GM08714 (cell line): Measurements from ENCODE around the gene RBM22.
A peak's percentile ranks its signal among the peaks of the same experiment; 100 is the strongest.

Experiments
- H3K4me3 ChIP-seq: fragments of 200-500 bp; sonication (Bioruptor generic); 2 replicates; pipeline ENCODE4 v1.5.1; 2014; ENCODE audit warnings: mild to moderate bottlenecking, low read length, inconsistent platforms
- ZNF274 ChIP-seq: IDR thresholded peaks from 2 replicates; pipeline ENCODE4 v1.6.1; 2012; ENCODE audit warnings: mild to moderate bottlenecking, low read depth, low read length

RBM22 gene

GRCh38 chr5:150662731-150663516 lies 37.9 kb downstream of the RBM22 start:
- H3K4me3 ChIP-seq: no peak overlapping the region
- no peak for TF ChIP-seq ZNF274

- no peak for TF ChIP-seq ZNF274
- no peak overlapping the region for H3K4me3 ChIP-seq
These were observed 38.9 kb downstream of the RBM22 start for GRCh38 chr5:150661821-150662596.

GRCh38 chr5:150661086-150661485 lies 39.8 kb downstream of the RBM22 start, which contains the start of gene MYOZ3:
MYOZ3 (plus strand) TSS chr5:150661251; CDS start chr5:150662942, 1,691 bp downstream.
- no peak for TF ChIP-seq ZNF274

GRCh38 chr5:150660108-150660831 lies 40.6 kb downstream of the RBM22 start:
- no peak overlapping the region for H3K4me3 ChIP-seq
- no peak for TF ChIP-seq ZNF274

More at GRCh38 chr5:150661086-150661485, 39.8 kb downstream of the RBM22 start, which contains the start of gene MYOZ3:
- H3K4me3 ChIP-seq: no peak within 1 kb of the TSS

- no peak for TF ChIP-seq ZNF274
- H3K4me3 ChIP-seq: no peak overlapping the region
These were observed 41.3 kb downstream of the RBM22 start for GRCh38 chr5:150659360-150660107.

GRCh38 chr5:150658699-150659265 lies 42.1 kb downstream of the RBM22 start:
- no peak for TF ChIP-seq ZNF274
- no peak overlapping the region for H3K4me3 ChIP-seq

- no peak overlapping the region for H3K4me3 ChIP-seq
- TF ChIP-seq ZNF274: no peak
These were observed 42.7 kb downstream of the RBM22 start for GRCh38 chr5:150658121-150658520.

- H3K4me3 ChIP-seq: peak overlapping the region; percentile 64; the same call in 1 of the 2 replicates
- no peak for TF ChIP-seq ZNF274
These were observed 44.4 kb downstream of the RBM22 start for GRCh38 chr5:150656191-150657132.

- H3K4me3 ChIP-seq: no peak overlapping the region
- TF ChIP-seq ZNF274: no peak
These were observed 45.6 kb downstream of the RBM22 start for GRCh38 chr5:150655221-150655620.

- no peak for TF ChIP-seq ZNF274
- H3K4me3 ChIP-seq: no peak overlapping the region
These were observed 46.9 kb downstream of the RBM22 start for GRCh38 chr5:150653762-150654556.

GRCh38 chr5:150653145-150653761 lies 47.6 kb downstream of the RBM22 start:
- no peak overlapping the region for H3K4me3 ChIP-seq
- TF ChIP-seq ZNF274: no peak
